AG09319 (cell line): ENCODE data around the gene KIRREL3.

Experiments
- DNase-seq: peaks from one replicate; pipeline ENCODE4 v3.0.0-alpha.2; 2010; ENCODE audit warnings: low read depth; ENCODE audit errors: extremely low read depth
- TF ChIP-seq, protein P1 (sequence below): IDR thresholded peaks from 2 replicates; pipeline ENCODE4 v1.5.1; 2011; ENCODE audit warnings: low read depth, mild to moderate bottlenecking, inconsistent platforms, low read length, moderate library complexity

The KIRREL3 gene

GRCh38 chr11:126742582-126742981 is 258.0 kb downstream of the KIRREL3 start:
- TF ChIP-seq, protein P1, sequence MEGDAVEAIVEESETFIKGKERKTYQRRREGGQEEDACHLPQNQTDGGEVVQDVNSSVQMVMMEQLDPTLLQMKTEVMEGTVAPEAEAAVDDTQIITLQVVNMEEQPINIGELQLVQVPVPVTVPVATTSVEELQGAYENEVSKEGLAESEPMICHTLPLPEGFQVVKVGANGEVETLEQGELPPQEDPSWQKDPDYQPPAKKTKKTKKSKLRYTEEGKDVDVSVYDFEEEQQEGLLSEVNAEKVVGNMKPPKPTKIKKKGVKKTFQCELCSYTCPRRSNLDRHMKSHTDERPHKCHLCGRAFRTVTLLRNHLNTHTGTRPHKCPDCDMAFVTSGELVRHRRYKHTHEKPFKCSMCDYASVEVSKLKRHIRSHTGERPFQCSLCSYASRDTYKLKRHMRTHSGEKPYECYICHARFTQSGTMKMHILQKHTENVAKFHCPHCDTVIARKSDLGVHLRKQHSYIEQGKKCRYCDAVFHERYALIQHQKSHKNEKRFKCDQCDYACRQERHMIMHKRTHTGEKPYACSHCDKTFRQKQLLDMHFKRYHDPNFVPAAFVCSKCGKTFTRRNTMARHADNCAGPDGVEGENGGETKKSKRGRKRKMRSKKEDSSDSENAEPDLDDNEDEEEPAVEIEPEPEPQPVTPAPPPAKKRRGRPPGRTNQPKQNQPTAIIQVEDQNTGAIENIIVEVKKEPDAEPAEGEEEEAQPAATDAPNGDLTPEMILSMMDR, result no peak
- DNase-seq, result no peak

GRCh38 chr11:126740846-126741245 is 259.7 kb downstream of the KIRREL3 start:
- TF ChIP-seq, protein P1, result no peak
- no peak for DNase-seq

GRCh38 chr11:126739499-126740145 is 260.9 kb downstream of the KIRREL3 start:
- TF ChIP-seq, protein P1, result no peak
- no peak for DNase-seq

DNA sequence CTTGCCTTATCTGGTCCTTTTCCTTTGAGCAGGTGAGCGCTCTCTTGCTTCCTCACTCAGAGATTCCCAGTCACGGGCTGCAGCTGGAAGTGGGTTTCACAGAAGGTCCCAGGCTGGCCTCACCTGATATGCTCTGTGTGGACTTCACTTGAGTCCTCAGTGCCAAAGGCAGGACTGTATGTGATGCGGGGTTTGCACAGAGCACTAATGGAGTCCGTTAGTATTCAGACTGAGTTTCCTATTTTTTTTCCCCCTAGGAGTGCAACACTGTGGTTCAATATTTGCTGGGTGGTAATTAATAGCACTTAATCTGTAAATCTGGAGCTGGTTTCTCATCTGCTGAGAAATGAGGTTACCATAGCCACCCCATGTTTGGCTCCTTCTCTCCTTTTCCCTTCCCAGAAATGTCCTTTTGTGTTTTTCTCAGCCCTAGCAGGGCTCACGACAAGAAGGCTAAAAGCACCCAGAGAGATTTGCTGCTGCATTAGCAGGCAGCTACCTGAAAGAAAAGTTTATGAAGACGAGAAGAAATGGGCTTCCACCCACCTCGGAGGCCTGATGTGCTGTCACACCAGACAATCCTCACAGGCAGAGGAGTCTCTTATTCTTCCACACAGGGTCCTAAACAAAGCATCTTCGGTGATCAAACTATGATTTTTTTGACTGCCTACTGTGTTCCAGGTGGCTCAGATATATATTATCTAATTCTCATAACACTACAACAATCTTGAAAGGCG is 262.1 kb downstream of the KIRREL3 start:
- no peak for DNase-seq
- TF ChIP-seq, protein P1, result no peak

DNA sequence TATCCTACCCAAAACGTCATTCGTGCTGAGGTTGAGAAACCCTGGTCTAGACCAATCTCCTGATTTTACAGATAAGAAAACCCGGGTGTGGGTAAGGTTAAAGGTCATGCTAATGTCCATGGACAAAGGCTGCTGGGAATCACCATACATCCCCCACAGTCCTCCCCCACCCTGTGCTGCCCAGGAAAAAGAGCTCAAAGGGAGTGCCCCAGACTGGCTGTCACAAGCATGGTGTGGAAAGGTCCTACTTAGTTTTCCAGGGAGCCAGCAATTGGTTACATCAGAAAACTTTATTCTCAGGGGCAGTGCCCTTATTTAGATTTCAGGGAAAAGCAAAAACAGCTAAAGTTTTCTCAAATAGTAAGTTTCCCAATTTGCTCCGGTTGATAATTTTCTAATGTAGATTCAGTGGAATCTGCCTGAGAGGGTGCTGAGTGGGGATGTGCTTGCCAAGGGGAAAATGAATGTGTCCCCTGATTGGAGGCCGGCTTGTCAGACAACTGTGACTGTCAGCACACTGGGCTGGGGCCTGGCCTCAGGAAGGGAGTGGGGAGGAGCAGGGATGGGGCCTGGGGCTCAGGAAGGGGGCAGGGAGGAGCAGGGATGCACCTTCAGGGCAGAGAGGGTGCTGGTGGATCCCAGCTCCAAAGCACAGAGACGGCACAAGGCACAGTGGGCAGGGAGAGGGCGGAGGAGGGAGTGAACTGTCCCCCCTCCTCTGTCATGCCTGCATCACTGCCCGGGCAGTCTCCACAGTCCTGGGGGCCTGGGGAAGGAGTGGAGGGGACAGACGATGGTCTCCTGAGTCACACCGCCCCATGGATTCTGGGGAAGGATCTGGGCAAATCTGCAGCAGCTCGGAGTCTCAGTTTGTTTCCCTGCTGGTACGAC is 263.6 kb downstream of the KIRREL3 start:
- no peak for DNase-seq
- TF ChIP-seq, protein P1, result no peak

DNA sequence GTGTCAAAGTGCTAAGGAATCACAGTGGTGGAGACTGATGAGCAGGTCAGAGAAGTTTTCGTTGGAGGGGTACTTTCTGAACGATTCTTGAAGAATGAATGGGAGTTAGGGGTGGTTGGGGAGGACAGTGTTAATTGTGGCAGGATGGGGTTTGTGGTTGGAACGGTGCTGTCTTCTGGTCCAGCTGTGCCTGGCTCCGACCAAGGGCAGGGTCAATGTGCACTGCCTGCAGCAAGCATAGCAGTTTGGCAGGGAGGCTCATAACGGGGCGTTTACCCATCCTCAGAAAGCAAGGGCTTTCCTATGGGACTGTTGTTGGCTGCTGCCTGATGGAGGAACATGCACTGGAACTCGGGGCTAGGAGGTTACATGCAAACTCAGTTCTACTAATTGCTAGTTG is 265.8 kb downstream of the KIRREL3 start:
- TF ChIP-seq, protein P1, result no peak
- DNase-seq, result no peak

- DNase-seq, result no peak
- TF ChIP-seq, protein P1, result no peak
Measured at GRCh38 chr11:126733685-126734084, 266.9 kb downstream of the KIRREL3 start.
